ENCODE measurements around the gene COX7B2.

COX7B2 gene

DNA sequence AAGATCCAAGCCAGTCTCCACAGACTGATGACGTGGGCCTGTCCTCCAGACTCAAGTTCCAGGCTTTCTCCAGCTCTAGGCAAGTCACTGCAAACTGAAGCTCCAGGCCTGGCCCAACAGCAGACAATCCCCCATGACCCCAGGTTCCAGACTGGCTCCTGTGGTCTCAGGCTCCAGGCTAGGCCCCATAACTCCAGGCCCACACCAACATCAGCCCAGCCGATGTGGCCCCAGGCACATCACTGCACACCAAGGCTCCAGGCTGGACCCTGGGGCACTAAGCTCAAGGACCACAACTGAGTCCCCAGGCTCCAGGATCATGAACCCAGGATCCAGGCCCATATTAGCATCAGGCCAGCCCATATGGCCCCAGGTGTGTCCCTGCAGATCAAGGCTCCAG is 143.6 kb downstream of the COX7B2 start:
- in situ Hi-C loops (cut with MboI; ENCODE audit: low sequenced_read_pairs), result no loop called here

DNA sequence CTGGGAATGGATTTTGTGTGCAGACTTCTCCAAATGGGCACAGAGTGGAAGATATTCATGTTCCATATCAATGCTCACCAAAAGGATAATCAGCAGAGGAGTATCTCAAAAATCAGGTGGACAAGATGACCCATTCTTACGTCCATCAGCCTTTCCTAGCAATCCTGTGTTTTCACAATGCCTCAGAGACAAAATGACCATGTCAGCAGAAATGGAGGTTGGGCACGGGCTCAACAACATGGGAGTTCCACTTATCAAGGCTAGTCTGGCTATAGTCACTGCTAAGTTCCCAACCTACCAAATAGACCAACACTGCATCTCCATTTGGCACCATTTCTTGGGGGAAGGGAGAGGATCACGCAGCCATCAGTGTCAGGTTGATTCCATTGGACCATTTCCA is 179.0 kb downstream of the COX7B2 start:
- in situ Hi-C loops (cut with MboI; ENCODE audit: low sequenced_read_pairs), result no loop called here

DNA sequence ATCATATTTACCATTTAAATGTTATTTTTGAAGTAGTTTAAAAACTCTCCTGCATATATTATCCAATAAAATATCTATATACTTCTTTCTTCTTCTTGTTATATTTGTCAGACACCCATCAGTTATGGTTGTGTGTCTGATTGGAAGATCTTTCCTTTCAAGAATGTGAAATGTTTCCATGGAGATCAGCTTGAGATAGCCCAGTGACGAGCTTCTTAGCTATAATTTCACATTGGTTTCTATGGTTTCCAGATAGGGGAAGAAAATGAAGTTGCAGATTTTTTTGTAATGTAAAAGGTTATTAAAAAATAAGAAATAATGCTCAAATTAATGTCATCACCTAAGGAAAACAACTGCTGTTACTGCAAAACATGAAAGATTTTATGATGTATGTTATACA is 189.0 kb downstream of the COX7B2 start:
- in situ Hi-C loops (cut with MboI; ENCODE audit: low sequenced_read_pairs), result no loop called here

DNA sequence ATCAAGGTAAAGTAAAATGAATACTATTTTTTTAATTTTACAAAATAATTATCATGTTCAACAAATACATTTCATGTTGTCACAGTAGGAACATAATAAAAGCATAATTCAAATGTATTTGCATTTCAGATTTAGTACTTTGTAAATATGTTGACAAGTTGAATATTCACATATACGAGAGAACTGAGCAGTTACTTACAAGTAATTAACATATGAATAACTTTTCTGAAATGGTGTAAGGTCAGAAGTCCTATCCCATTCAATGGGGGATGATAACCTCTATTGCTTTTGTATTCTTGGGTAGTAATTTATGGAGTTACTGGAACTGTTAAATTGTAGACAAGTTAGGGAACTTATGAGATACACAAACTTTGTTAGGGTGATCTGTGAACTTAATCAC is 191.1 kb downstream of the COX7B2 start:
- in situ Hi-C loops (cut with MboI; ENCODE audit: low sequenced_read_pairs), result no loop called here

DNA sequence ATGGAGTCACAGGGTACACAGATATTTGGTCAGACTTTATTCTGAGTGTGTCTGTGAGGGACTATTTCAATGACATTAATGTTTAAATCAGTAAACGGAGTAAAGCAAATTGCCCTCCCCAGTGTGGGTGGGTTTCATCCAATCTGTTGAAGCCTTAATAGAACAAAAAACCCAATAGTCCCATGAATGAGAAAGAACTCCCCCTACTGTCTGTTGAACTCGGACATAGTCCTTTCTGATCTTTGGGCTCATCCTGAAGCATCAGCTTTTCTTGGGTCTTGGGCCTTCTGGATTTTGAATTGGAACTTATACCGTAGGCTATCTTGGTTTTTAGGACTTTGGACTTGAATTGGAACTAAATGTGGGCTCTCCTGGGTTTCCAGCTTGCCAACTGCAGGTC is 193.6 kb downstream of the COX7B2 start:
- in situ Hi-C loops (cut with MboI; ENCODE audit: low sequenced_read_pairs), result no loop called here

DNA sequence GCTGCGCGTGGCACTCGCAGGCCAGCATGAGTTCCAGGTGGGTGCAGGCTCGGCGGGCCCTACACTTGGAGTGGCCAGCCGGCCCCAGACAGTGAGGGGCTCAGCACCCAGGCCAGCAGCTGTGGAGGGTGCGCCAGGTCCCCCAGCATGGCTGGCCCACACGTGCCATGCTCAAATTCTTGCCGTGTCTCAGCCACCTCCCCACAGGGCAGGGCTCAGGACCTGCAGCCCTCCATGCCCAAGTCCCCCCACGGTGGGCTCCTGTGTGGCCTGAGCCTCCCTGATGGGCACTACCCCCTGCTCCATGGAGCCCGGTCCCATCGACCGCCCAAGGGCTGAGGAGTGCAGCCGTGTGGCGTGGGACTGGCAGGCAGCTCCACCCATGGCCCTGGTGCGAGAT is 210.2 kb downstream of the COX7B2 start:
- in situ Hi-C loops (cut with MboI; ENCODE audit: low sequenced_read_pairs), result no loop called here

All from HL-60/S4 treated with phorbol 12-myristate 13-acetate at 8.2 ng/mL for 4 days and 3 days (cell line).